IPS-18a (cell line): Measurements from ENCODE around the gene CERT1.
"Not testable (repeated sequence)": the region's sequence is repeated elsewhere in the genome, so short reads cannot be mapped to it uniquely, and the experiment has no call there.

ENCODE experiments used
- H3K27ac ChIP-seq: one replicate; pipeline ENCODE4 v1.5.1; 2013; ENCODE audit warnings: low read length
- H3K27me3 ChIP-seq: one replicate; pipeline ENCODE4 v1.6.1; 2013; ENCODE audit warnings: mild to moderate bottlenecking, low read length; ENCODE audit not compliant: control insufficient read depth, insufficient read depth
- H3K36me3 ChIP-seq: one replicate; pipeline ENCODE4 v1.6.1; 2013; ENCODE audit warnings: low read depth, low read length; ENCODE audit not compliant: control insufficient read depth
- H3K4me1 ChIP-seq: one replicate; pipeline ENCODE4 v1.6.1; 2013; ENCODE audit warnings: low read depth, low read length; ENCODE audit not compliant: control insufficient read depth
- H3K4me3 ChIP-seq: one replicate; pipeline ENCODE4 v1.5.1; 2013; ENCODE audit warnings: low read length
- H3K9ac ChIP-seq: one replicate; pipeline ENCODE4 v1.6.1; 2013; ENCODE audit warnings: mild to moderate bottlenecking, low read length, moderate library complexity
- H3K9me3 ChIP-seq: one replicate; pipeline ENCODE4 v1.6.1; 2013; ENCODE audit warnings: low read depth, low read length; ENCODE audit not compliant: control insufficient read depth

Gene CERT1

GRCh38 chr5:75505112-75505511 lies 6.3 kb downstream of the CERT1 start:
- not testable (repeated sequence) for H3K4me1 ChIP-seq, H3K36me3 ChIP-seq, H3K9ac ChIP-seq, H3K27me3 ChIP-seq, H3K4me3 ChIP-seq, H3K27ac ChIP-seq, H3K9me3 ChIP-seq

- H3K4me3 ChIP-seq, H3K27me3 ChIP-seq, H3K4me1 ChIP-seq, H3K36me3 ChIP-seq, H3K9me3 ChIP-seq, H3K9ac ChIP-seq, H3K27ac ChIP-seq: not testable (repeated sequence)
Measured at GRCh38 chr5:75498875-75499274, 12.6 kb downstream of the CERT1 start.

- Histone ChIP-seq H3K27ac (no peak overlapping the region), H3K27me3 (no peaks in the 10 kb centered on the region)
Measured at GRCh38 chr5:75498208-75498777, 13.1 kb downstream of the CERT1 start.

GRCh38 chr5:75496026-75496425 lies 15.4 kb downstream of the CERT1 start:
- H3K4me3 ChIP-seq, result no peak overlapping the region
- H3K9me3 ChIP-seq, result no peaks in the 10 kb centered on the region
- H3K36me3 ChIP-seq, result peaks cover 9% of the 10 kb centered on the region
- H3K4me1 ChIP-seq, result no peaks in the 10 kb centered on the region
- no peaks in the 10 kb centered on the region for H3K27me3 ChIP-seq
- H3K27ac ChIP-seq, result no peak overlapping the region
- H3K9ac ChIP-seq, result no peak overlapping the region

More at GRCh38 chr5:75498208-75498777, 13.1 kb downstream of the CERT1 start:
- peaks cover 5% of the 10 kb centered on the region for H3K36me3 ChIP-seq
- no peak overlapping the region for H3K4me3 ChIP-seq
- no peaks in the 10 kb centered on the region for H3K9me3 ChIP-seq
- no peak overlapping the region for H3K9ac ChIP-seq
- no peaks in the 10 kb centered on the region for H3K4me1 ChIP-seq

GRCh38 chr5:75491621-75492020 lies 19.8 kb downstream of the CERT1 start:
- Histone ChIP-seq H3K36me3 (peaks cover 7% of the 10 kb centered on the region), H3K4me3 (no peak overlapping the region), H3K4me1 (no peaks in the 10 kb centered on the region), H3K9me3 (no peaks in the 10 kb centered on the region), H3K9ac (no peak overlapping the region), H3K27me3 (no peaks in the 10 kb centered on the region), H3K27ac (no peak overlapping the region)

- not testable (repeated sequence) for H3K4me1 ChIP-seq, H3K36me3 ChIP-seq, H3K9me3 ChIP-seq, H3K9ac ChIP-seq, H3K27ac ChIP-seq, H3K4me3 ChIP-seq, H3K27me3 ChIP-seq
Measured at GRCh38 chr5:75489847-75490246, 21.6 kb downstream of the CERT1 start.

GRCh38 chr5:75484605-75485004 lies 26.8 kb downstream of the CERT1 start:
- H3K4me1 ChIP-seq, result peaks cover 4% of the 10 kb centered on the region
- no peak overlapping the region for H3K27ac ChIP-seq
- H3K9ac ChIP-seq, result no peak overlapping the region
- no peaks in the 10 kb centered on the region for H3K36me3 ChIP-seq
- H3K9me3 ChIP-seq, result no peaks in the 10 kb centered on the region
- H3K4me3 ChIP-seq, result no peak overlapping the region
- no peaks in the 10 kb centered on the region for H3K27me3 ChIP-seq

GRCh38 chr5:75482482-75482881 lies 28.9 kb downstream of the CERT1 start:
- Histone ChIP-seq H3K9ac (no peak overlapping the region), H3K27me3 (no peaks in the 10 kb centered on the region), H3K4me1 (peaks cover 4% of the 10 kb centered on the region), H3K4me3 (no peak overlapping the region), H3K36me3 (no peaks in the 10 kb centered on the region), H3K27ac (no peak overlapping the region), H3K9me3 (no peaks in the 10 kb centered on the region)

- Histone ChIP-seq H3K4me3 (no peak overlapping the region), H3K9ac (no peak overlapping the region), H3K9me3 (no peaks in the 10 kb centered on the region), H3K27ac (no peak overlapping the region), H3K27me3 (no peaks in the 10 kb centered on the region), H3K4me1 (peaks cover 18% of the 10 kb centered on the region), H3K36me3 (no peaks in the 10 kb centered on the region)
Measured at GRCh38 chr5:75481024-75481423, 30.4 kb downstream of the CERT1 start.

- Histone ChIP-seq H3K27ac (no peak overlapping the region), H3K36me3 (no peaks in the 10 kb centered on the region), H3K27me3 (no peaks in the 10 kb centered on the region), H3K4me1 (peaks cover 17% of the 10 kb centered on the region), H3K9me3 (no peaks in the 10 kb centered on the region), H3K4me3 (no peak overlapping the region), H3K9ac (no peak overlapping the region)
Measured at GRCh38 chr5:75475364-75475763, 36.1 kb downstream of the CERT1 start.

GRCh38 chr5:75473463-75473862 lies 38.0 kb downstream of the CERT1 start:
- no peak overlapping the region for H3K27ac ChIP-seq
- no peaks in the 10 kb centered on the region for H3K9me3 ChIP-seq
- H3K36me3 ChIP-seq, result no peaks in the 10 kb centered on the region
- H3K9ac ChIP-seq, result no peak overlapping the region
- H3K4me3 ChIP-seq, result no peak overlapping the region
- H3K27me3 ChIP-seq, result no peaks in the 10 kb centered on the region
- H3K4me1 ChIP-seq, result peaks cover 17% of the 10 kb centered on the region

GRCh38 chr5:75472973-75473372 lies 38.5 kb downstream of the CERT1 start:
- no peaks in the 10 kb centered on the region for H3K9me3 ChIP-seq
- H3K4me3 ChIP-seq, result no peak overlapping the region
- H3K9ac ChIP-seq, result no peak overlapping the region
- no peaks in the 10 kb centered on the region for H3K36me3 ChIP-seq
- H3K4me1 ChIP-seq, result peaks cover 17% of the 10 kb centered on the region
- no peaks in the 10 kb centered on the region for H3K27me3 ChIP-seq
- H3K27ac ChIP-seq, result no peak overlapping the region
